IMR-90 (cell line): ENCODE data around the gene PKHD1. TPM values are rescaled to one million over a fixed set of nuclear protein-coding genes. Genes with fewer than 3 reads are reported as not detected.

Source experiments
- ATAC-seq: fragments of 200-7000 bp; cut with Tn5 transposase; 2 replicates; pipeline ENCODE4 v1.9.1; 2020; ENCODE audit warnings: low read depth, mild to moderate bottlenecking, moderate library complexity
- BruUV-seq: library from RNA; stranded (reverse); fragments of 400-500 nt; replicated peaks from 2 replicates; lab custom pipeline; 2021; lab: Mats Ljungman, UMichigan
- CTCF ChIA-PET: fragments of 300-600 bp; formaldehyde crosslinking; extraction: SDS; loops from one replicate; lab custom pipeline; 2021; ENCODE audit warnings: antibody characterized with exemption; lab: Yijun Ruan, JAX
- POLR2A ChIA-PET: fragments of 300-600 bp; sonication (Branson Sonifier 250); formaldehyde crosslinking; loops from one replicate; lab custom pipeline; 2022; ENCODE audit warnings: antibody characterized with exemption; ENCODE audit not compliant: unreplicated experiment; lab: Charles Lee
- DNase-seq: peaks from one replicate; pipeline ENCODE4 v3.0.0; 2013
- H2AFZ ChIP-seq: replicated peaks from 2 replicates; pipeline ENCODE3; 2013; ENCODE audit warnings: low read length, mild to moderate bottlenecking; ENCODE audit not compliant: poor library complexity
- H2AK5ac ChIP-seq: 2 replicates; pipeline ENCODE4 v1.6.1; 2013; ENCODE audit warnings: low read depth, low read length, inconsistent platforms
- H2AK9ac ChIP-seq: replicated peaks from 2 replicates; pipeline ENCODE3; 2013; ENCODE audit warnings: mild to moderate bottlenecking, low read depth, low read length, moderate library complexity; ENCODE audit not compliant: poor library complexity
- H2BK120ac ChIP-seq: 2 replicates; pipeline ENCODE4 v1.6.1; 2013; ENCODE audit warnings: low read depth, low read length, inconsistent platforms
- H2BK15ac ChIP-seq: 3 replicates; pipeline ENCODE4 v1.6.1; 2013; ENCODE audit warnings: low read depth, low read length, inconsistent platforms
- H2BK20ac ChIP-seq: 2 replicates; pipeline ENCODE4 v1.6.1; 2013; ENCODE audit warnings: low read depth, mild to moderate bottlenecking, inconsistent platforms, low read length, moderate library complexity
- H2BK5ac ChIP-seq: 2 replicates; pipeline ENCODE4 v1.6.1; 2013; ENCODE audit warnings: mild to moderate bottlenecking, low read depth, low read length, inconsistent platforms; ENCODE audit not compliant: poor library complexity, severe bottlenecking
- H3K14ac ChIP-seq: replicated peaks from 2 replicates; pipeline ENCODE4 v1.6.1; 2013; ENCODE audit warnings: low read depth, low read length, inconsistent platforms
- H3K18ac ChIP-seq: 2 replicates; pipeline ENCODE4 v1.6.1; 2013; ENCODE audit warnings: low read depth, low read length, control low read depth
- H3K23ac ChIP-seq: 2 replicates; pipeline ENCODE4 v1.6.1; 2013; ENCODE audit warnings: low read depth, low read length, inconsistent platforms
- H3K27ac ChIP-seq: 2 replicates; pipeline ENCODE4 v1.5.1; 2013; ENCODE audit warnings: mild to moderate bottlenecking, control low read depth, low read length; ENCODE audit not compliant: insufficient read depth
- H3K27me3 ChIP-seq: 2 replicates; pipeline ENCODE4 v1.6.1; 2013; ENCODE audit warnings: low read length; ENCODE audit not compliant: control insufficient read depth, insufficient read depth
- H3K36me3 ChIP-seq: 2 replicates; pipeline ENCODE4 v1.6.1; 2013; ENCODE audit warnings: low read length, mixed read lengths; ENCODE audit not compliant: control insufficient read depth, insufficient read depth
- H3K4ac ChIP-seq: 2 replicates; pipeline ENCODE4 v1.6.1; 2013; ENCODE audit warnings: low read depth, low read length, inconsistent platforms
- H3K4me1 ChIP-seq: 2 replicates; pipeline ENCODE4 v1.6.1; 2013; ENCODE audit warnings: low read length, mixed read lengths; ENCODE audit not compliant: control insufficient read depth, insufficient read depth
- H3K4me2 ChIP-seq: 2 replicates; pipeline ENCODE4 v1.6.1; 2013; ENCODE audit warnings: low read depth, mild to moderate bottlenecking, control low read depth, low read length, moderate library complexity
- H3K4me3 ChIP-seq: 2 replicates; pipeline ENCODE4 v1.5.1; 2013; ENCODE audit warnings: low read depth, mild to moderate bottlenecking, control low read depth, low read length, moderate library complexity; ENCODE audit not compliant: insufficient read depth
- H3K56ac ChIP-seq: 2 replicates; pipeline ENCODE4 v1.6.1; 2013; ENCODE audit warnings: low read length, inconsistent platforms; ENCODE audit not compliant: insufficient read depth; ENCODE audit errors: extremely low read depth
- H3K79me1 ChIP-seq, 2 experiments: 2 replicates each; pipeline ENCODE4 v1.6.1; 2013; ENCODE audit warnings: low read length in 2 of 2, inconsistent platforms in 1 of 2, low read depth in 1 of 2
- H3K9ac ChIP-seq: 2 replicates; pipeline ENCODE4 v1.6.1; 2013; ENCODE audit warnings: low read depth, low read length, control low read depth
- H3K9me1 ChIP-seq: 2 replicates; pipeline ENCODE4 v1.6.1; 2013; ENCODE audit warnings: low read length, inconsistent platforms; ENCODE audit not compliant: insufficient read depth
- H3K9me3 ChIP-seq: 2 replicates; pipeline ENCODE4 v1.6.1; 2013; ENCODE audit warnings: low read length; ENCODE audit not compliant: control insufficient read depth, insufficient read depth
- H4K20me1 ChIP-seq: 2 replicates; pipeline ENCODE4 v1.6.1; 2013; ENCODE audit warnings: low read length, inconsistent platforms; ENCODE audit not compliant: insufficient read depth
- H4K5ac ChIP-seq: 2 replicates; pipeline ENCODE4 v1.6.1; 2013; ENCODE audit warnings: mild to moderate bottlenecking, low read depth, low read length, control low read depth
- H4K8ac ChIP-seq, 2 experiments: 2 replicates each; pipeline ENCODE4 v1.6.1; 2013; ENCODE audit warnings: low read depth in 2 of 2, low read length in 2 of 2, control low read depth in 1 of 2, inconsistent platforms in 1 of 2
- H4K91ac ChIP-seq: 2 replicates; pipeline ENCODE4 v1.6.1; 2013; ENCODE audit warnings: low read depth, low read length, inconsistent platforms; ENCODE audit not compliant: insufficient read depth
- CHD1 ChIP-seq: IDR thresholded peaks from 2 replicates; pipeline ENCODE4 v1.6.1; 2012; ENCODE audit warnings: low read depth, low read length, improper control_type of control experiment
- CTCF ChIP-seq: conservative IDR thresholded peaks from 2 replicates; pipeline ENCODE4 v1.5.1; 2012; ENCODE audit warnings: mild to moderate bottlenecking, low read depth, low read length, improper control_type of control experiment
- ELK1 ChIP-seq: fragments of 150-350 bp; IDR thresholded peaks from 2 replicates; pipeline ENCODE4 v1.6.1; 2016; ENCODE audit warnings: low read depth, mild to moderate bottlenecking, low read length, moderate library complexity, borderline replicate concordance
- FOS ChIP-seq: fragments of 150-350 bp; IDR thresholded peaks from 2 replicates; pipeline ENCODE4 v1.6.1; 2016; ENCODE audit warnings: low read depth, low read length
- MXI1 ChIP-seq: IDR thresholded peaks from 2 replicates; pipeline ENCODE4 v1.6.1; 2012; ENCODE audit warnings: low read depth, mild to moderate bottlenecking, low read length, moderate library complexity, borderline replicate concordance
- POLR2A ChIP-seq: IDR thresholded peaks from 2 replicates; pipeline ENCODE4 v1.6.1; 2012; ENCODE audit warnings: mild to moderate bottlenecking, low read depth, low read length
- RAD21 ChIP-seq: IDR thresholded peaks from 2 replicates; pipeline ENCODE4 v1.6.1; 2012; ENCODE audit warnings: low read length, improper control_type of control experiment
- RFX5 ChIP-seq: IDR thresholded peaks from 2 replicates; pipeline ENCODE4 v1.8.0; 2012; ENCODE audit warnings: low read depth, mild to moderate bottlenecking, low read length, moderate library complexity
- USF2 ChIP-seq: fragments of 150-350 bp; IDR thresholded peaks from 2 replicates; pipeline ENCODE4 v1.6.1; 2017; ENCODE audit warnings: mild to moderate bottlenecking, antibody characterized with exemption, low read length, low read depth
- WGBS, 2 experiments: methylation state at CpG; one replicate each; pipeline versions ENCODE4 v1.1.5 to v1.1.7; 2013; ENCODE audit warnings: missing lambda C conversion rate in 2 of 2; ENCODE audit not compliant: insufficient read length in 1 of 2; ENCODE audit errors: extremely low coverage in 2 of 2; 5-methylcytosine and 5-hydroxymethylcytosine counted together
- dilution Hi-C: fragments of 300-500 bp; cut with HindIII; formaldehyde crosslinking; loops from one replicate; pipeline ENCODE4 v1.14.3; 2018; ENCODE audit warnings: low sequenced_read_pairs; ENCODE audit not compliant: unreplicated experiment
- in situ Hi-C: fragments of 300-500 bp; cut with MboI; formaldehyde crosslinking; loops from 3 replicates; pipeline ENCODE4 v1.14.3; 2019; ENCODE audit warnings: low sequenced_read_pairs, inconsistent platforms, mixed read lengths
- intact Hi-C: fragments of 100-400 bp; cut with micrococcal nuclease; formaldehyde crosslinking; loops from 2 replicates; pipeline ENCODE4 v1.10.0; 2022
- polyA plus RNA-seq, 3 experiments: library from polyadenylated mRNA; depleted of rRNA; stranded (reverse); fragments of >200 nt; gene quantifications; 2 replicates each; pipeline ENCODE4 v1.2.3, GENCODE V29; 2012; ENCODE audit warnings: low replicate concordance in 1 of 3
- total RNA-seq: library from RNA; depleted of rRNA; stranded (reverse); fragments of >200 nt; gene quantifications from 2 replicates; pipeline ENCODE4 v1.2.3, GENCODE V29; 2012

Gene PKHD1
- total and polyA plus RNA-seq, 2 of the 4 experiments (the other 2 are of a cell fraction) = not detected

- Histone ChIP-seq H3K18ac (no peak overlapping the region), H3K9me1 (no peaks in the 10 kb centered on the region), H3K9ac (no peak overlapping the region), H4K91ac (no peak overlapping the region), H2BK20ac (no peak overlapping the region), H2AK9ac (no peak overlapping the region), H3K4me3 (no peak overlapping the region), H2BK5ac (no peak overlapping the region), H2BK15ac (no peak overlapping the region), H3K4ac (no peak overlapping the region), H3K56ac (no peak overlapping the region), H2AFZ (no peak overlapping the region), H3K23ac (no peak overlapping the region), H3K4me2 (no peak overlapping the region), H3K4me1 (no peaks in the 10 kb centered on the region), H2BK120ac (no peak overlapping the region), H3K79me1 (no peaks in the 10 kb centered on the region), H3K14ac (no peak overlapping the region), H3K27ac (no peak overlapping the region), H4K8ac (no peak overlapping the region), H3K36me3 (no peaks in the 10 kb centered on the region), H3K27me3 (no peaks in the 10 kb centered on the region), H2AK5ac (no peak overlapping the region), H4K20me1 (no peaks in the 10 kb centered on the region), H4K5ac (no peak overlapping the region), H3K9me3 (no peaks in the 10 kb centered on the region)
- ATAC-seq (no peak), DNase-seq (no peak)
- intact Hi-C loops (no loop called here), dilution Hi-C loops (no loop called here), in situ Hi-C loops (no loop called here)
- no CpG with 5 or more reads among the region's 3 CpGs for WGBS, 2 experiments
- TF ChIP-seq RFX5 (no peak), ELK1 (no peak), POLR2A (no peak), CTCF (no peak), USF2 (no peak), CHD1 (no peak), MXI1 (no peak), FOS (no peak), RAD21 (no peak)
- ChIA-PET POLR2A (no interaction called here), CTCF (no interaction called here)
- BruUV-seq = no TSS peak
These were observed 159.1 kb downstream of the PKHD1 start for GRCh38 chr6:51928320-51928719.
